SK-N-MC (cell line): ENCODE measurements around the gene TNFRSF1A.

ENCODE experiments used
- EZH2 ChIP-seq: fragments of 200-600 bp; sonication (generic); IDR thresholded peaks from one replicate; pipeline ENCODE4 v1.6.1; 2017; ENCODE audit warnings: antibody characterized with exemption
- FOXP2 ChIP-seq: optimal IDR thresholded peaks from 2 replicates; pipeline ENCODE3; 2011; ENCODE audit warnings: mild to moderate bottlenecking, moderate library complexity; ENCODE audit not compliant: insufficient read depth; ENCODE audit errors: extremely low read length, control extremely low read depth
- POLR2AphosphoS5 ChIP-seq: IDR thresholded peaks from 2 replicates; pipeline ENCODE4 v1.6.1; 2012; ENCODE audit warnings: mild to moderate bottlenecking, low read depth, low read length, borderline replicate concordance

GRCh38 chr12:6337958-6338433, 3.9 kb downstream of the TNFRSF1A start:
- TF ChIP-seq POLR2AphosphoS5 (no peak), FOXP2 (no peak), EZH2 (no peak)
